K562 (cell line): ENCODE results near the gene PHF21B. TPM values are rescaled to one million over a fixed set of nuclear protein-coding genes. Genes with fewer than 3 reads are reported as not detected.

Source experiments
- ATAC-seq: fragments of 200-7000 bp; cut with Tn5 transposase; 3 replicates; pipeline ENCODE4 v1.9.1; 2020; ENCODE audit warnings: moderate library complexity
- BruUV-seq: library from RNA; stranded (reverse); fragments of 400-500 nt; replicated peaks from 2 replicates; lab custom pipeline; 2021; lab: Mats Ljungman, UMichigan
- CTCF ChIA-PET: fragments of 300-600 bp; formaldehyde crosslinking; extraction: SDS; loops from one replicate; lab custom pipeline; 2021; ENCODE audit warnings: low intra/inter-chr PET ratio; lab: Yijun Ruan, JAX
- POLR2A ChIA-PET: fragments of 300-600, 350-650 bp; sonication (Branson Sonifier 250); formaldehyde crosslinking; extraction: SDS; loops from one replicate; lab custom pipeline; 2021; ENCODE audit warnings: antibody characterized with exemption, inconsistent platforms; lab: Yijun Ruan, JAX
- DNase-seq, 4 experiments: peaks; one replicate each; pipeline versions ENCODE4 v3.0.0 to v3.0.0-alpha.2; 2011 to 2018; ENCODE audit warnings: low spot score in 3 of 4, mixed read lengths in 3 of 4; ENCODE audit errors: extremely low read depth in 1 of 4
- FAIRE-seq: peaks from 2 replicates; lab custom pipeline; 2011; peaks lifted over from hg19 to GRCh38; lab: Jason Lieb, UNC
- H2AFZ ChIP-seq: 2 replicates; pipeline ENCODE4 v1.6.0; 2011; ENCODE audit warnings: low read depth, low read length, control low read depth, inconsistent platforms
- H3K27ac ChIP-seq: fragments of 200-600 bp; 3 replicates; pipeline ENCODE4 v1.8.0; 2011; ENCODE audit warnings: low read depth, mild to moderate bottlenecking, control low read depth, inconsistent platforms, low read length, moderate library complexity, mixed read lengths; ENCODE audit errors: extremely low read depth
- H3K27me3 ChIP-seq, 2 experiments: fragments of 300-600 bp in 1 of 2; 2 replicates in 1 of 2; 3 replicates in 1 of 2; pipeline versions ENCODE4 v1.6.0 to v1.8.0; 2011; ENCODE audit warnings: inconsistent platforms in 2 of 2, low read length in 2 of 2, mild to moderate bottlenecking in 1 of 2, mixed read lengths in 1 of 2, moderate library complexity in 1 of 2; ENCODE audit not compliant: control insufficient read depth in 2 of 2, insufficient read depth in 2 of 2
- H3K36me3 ChIP-seq: fragments of 300-600 bp; 3 replicates; pipeline ENCODE4 v1.8.0; 2011; ENCODE audit warnings: mild to moderate bottlenecking, low read length, inconsistent platforms; ENCODE audit not compliant: control insufficient read depth, insufficient read depth
- H3K4me1 ChIP-seq, 2 experiments: fragments of 200-600 bp in 1 of 2; replicated peaks in 1 of 2; 2 replicates in 1 of 2; 3 replicates in 1 of 2; pipeline versions ENCODE4 v1.5.1 to v1.8.0; 2011; ENCODE audit warnings: inconsistent platforms in 2 of 2, low read length in 2 of 2, mild to moderate bottlenecking in 1 of 2, mixed read lengths in 1 of 2, moderate library complexity in 1 of 2; ENCODE audit not compliant: control insufficient read depth in 2 of 2, insufficient read depth in 2 of 2
- H3K4me2 ChIP-seq: 2 replicates; pipeline ENCODE4 v1.6.1; 2011; ENCODE audit warnings: low read length, control low read depth, inconsistent platforms, mixed read lengths; ENCODE audit not compliant: insufficient read depth
- H3K4me3 ChIP-seq: fragments of 200-600 bp; sonication (generic), shearing (Covaris generic); 2 replicates; pipeline ENCODE4 v1.5.1; 2016; ENCODE audit warnings: control low read depth, inconsistent platforms
- H3K79me2 ChIP-seq: fragments of 200-600 bp; 3 replicates; pipeline ENCODE4 v1.8.0; 2011; ENCODE audit warnings: low read length, inconsistent platforms; ENCODE audit not compliant: control insufficient read depth, insufficient read depth
- H3K9ac ChIP-seq, 2 experiments: 2 replicates each; pipeline versions ENCODE4 v1.6.0 to v1.6.1; 2011; ENCODE audit warnings: low read depth in 2 of 2, low read length in 2 of 2, control low read depth in 1 of 2, inconsistent platforms in 1 of 2, mild to moderate bottlenecking in 1 of 2, mixed read lengths in 1 of 2; ENCODE audit not compliant: insufficient read depth in 1 of 2
- H3K9me1 ChIP-seq: one replicate; pipeline ENCODE4 v1.6.0; 2011; ENCODE audit warnings: inconsistent platforms, mild to moderate bottlenecking, low read length, moderate library complexity; ENCODE audit not compliant: control insufficient read depth, insufficient read depth
- H3K9me3 ChIP-seq: replicated peaks from 2 replicates; pipeline ENCODE4 v1.5.1; 2011; ENCODE audit warnings: low read depth, low read length, inconsistent platforms; ENCODE audit not compliant: control insufficient read depth, insufficient read depth
- H4K20me1 ChIP-seq: replicated peaks from 2 replicates; pipeline ENCODE4 v1.6.1; 2011; ENCODE audit warnings: low read length, inconsistent platforms, mixed read lengths; ENCODE audit not compliant: control insufficient read depth, insufficient read depth
- ARID2 ChIP-seq: fragments of 450-650 bp; IDR thresholded peaks from 2 replicates; pipeline ENCODE4 v1.6.1; 2017; ENCODE audit warnings: antibody characterized with exemption, mild to moderate bottlenecking
- CBX8 ChIP-seq: fragments of 200-600 bp; sonication (generic); IDR thresholded peaks from 2 replicates; pipeline ENCODE4 v1.6.1; 2012; ENCODE audit warnings: borderline replicate concordance, mixed run types, low read depth, mild to moderate bottlenecking, moderate library complexity, mixed read lengths, low read length, control low read depth, inconsistent platforms; ENCODE audit not compliant: poor library complexity, severe bottlenecking; ENCODE audit errors: extremely low read depth
- ELF4 ChIP-seq: fragments of 450-650 bp; formaldehyde crosslinking; IDR thresholded peaks from 2 replicates; pipeline ENCODE4 v1.4.0; 2022; ENCODE audit warnings: missing genetic modification characterization
- HIVEP1 ChIP-seq: fragments of 250-450 bp; sonication (Bioruptor Pico); IDR thresholded peaks from 2 replicates; pipeline ENCODE4 v1.4.0; 2020; ENCODE audit warnings: mild to moderate bottlenecking
- KLF10 ChIP-seq: fragments of 250-450 bp; sonication (Bioruptor Pico); IDR thresholded peaks from 2 replicates; pipeline ENCODE4 v1.6.1; 2021; ENCODE audit warnings: matching md5 sums
- LEF1 ChIP-seq: fragments of 450-650 bp; IDR thresholded peaks from 2 replicates; pipeline ENCODE4 v1.6.1; 2016; ENCODE audit warnings: mild to moderate bottlenecking
- MAFF ChIP-seq: IDR thresholded peaks from 2 replicates; pipeline ENCODE4 v1.6.1; 2012; ENCODE audit warnings: low read length, improper control_type of control experiment
- MCM7 ChIP-seq, 2 experiments: fragments of 450-650 bp; IDR thresholded peaks; 2 replicates each; pipeline ENCODE4 v1.6.1; 2016 to 2018
- MXI1 ChIP-seq: IDR thresholded peaks from 2 replicates; pipeline ENCODE4 v1.6.1; 2011; ENCODE audit warnings: low read depth, mild to moderate bottlenecking, improper control_type of control experiment, low read length
- RUNX1 ChIP-seq: sonication (generic); IDR thresholded peaks from 2 replicates; pipeline ENCODE4 v1.6.1; 2016; ENCODE audit warnings: antibody characterized with exemption, low read depth
- YY1 ChIP-seq, 3 experiments: IDR thresholded peaks; 2 replicates each; pipeline ENCODE4 v1.6.1; 2011; ENCODE audit warnings: low read length in 2 of 3, mild to moderate bottlenecking in 2 of 3, moderate library complexity in 2 of 3, borderline replicate concordance in 1 of 3, control low read depth in 1 of 3, low read depth in 1 of 3; ENCODE audit not compliant: insufficient read depth in 3 of 3, insufficient replicate concordance in 2 of 3, control insufficient read depth in 1 of 3, insufficient read length in 1 of 3; ENCODE audit errors: extremely low read depth in 1 of 3
- WGBS: fragments of 100-300 bp; shearing (Covaris generic); methylation state at CpG from one replicate; pipeline ENCODE4 v1.1.6; 2016; ENCODE audit warnings: low coverage, mixed read lengths; ENCODE audit not compliant: insufficient coverage; ENCODE audit errors: missing lambda C conversion rate; 5-methylcytosine and 5-hydroxymethylcytosine counted together
- in situ Hi-C: fragments of 300-500 bp; cut with MboI; formaldehyde crosslinking; loops from 4 replicates; pipeline ENCODE4 v1.15.0; 2018; ENCODE audit warnings: inconsistent platforms, mixed read lengths
- intact Hi-C: fragments of 100-400 bp; cut with micrococcal nuclease; formaldehyde crosslinking; loops from 2 replicates; pipeline ENCODE4 v1.14.2; 2022
- polyA plus RNA-seq, 8 experiments: library from polyadenylated mRNA; depleted of rRNA in 4 of 8; stranded (reverse) in 5 of 8; unstranded in 3 of 8; fragments of >200 nt; fragmentation: Nextera tagmentation in 2 of 8; fragmentation: Illumina TruSeq in 1 of 8; extraction: Ambion mirVana in 2 of 8; extraction: Trizol in 1 of 8; gene quantifications; 2 replicates each; pipeline versions ENCODE4 v1.2.1 to v1.2.3, GENCODE V29; 2011 to 2014; ENCODE audit warnings: inconsistent platforms in 1 of 8, missing spikeins in 1 of 8
- total RNA-seq, 7 experiments: library from RNA; depleted of rRNA in 6 of 7; stranded (reverse); fragments of >200 nt in 6 of 7; fragmentation: Illumina TruSeq in 2 of 7; extraction: Trizol in 2 of 7; gene quantifications; 2 replicates each; pipeline versions ENCODE4 v1.2.1 to v1.2.3, GENCODE V29; 2011 to 2021; ENCODE audit warnings: low replicate concordance in 1 of 7
- TF ChIP-seq, protein P1 (sequence below): fragments of 450-650 bp; formaldehyde crosslinking; IDR thresholded peaks from 2 replicates; pipeline ENCODE4 v1.4.0; 2022; ENCODE audit warnings: mild to moderate bottlenecking, moderate library complexity

The PHF21B gene
- total and polyA plus RNA-seq, 9 of the 15 experiments (the other 6 are each of a cell fraction or from before 2014, with no cell fraction given): 0.04 TPM; not detected in 8

GRCh38 chr22:44907765-44908737 lies 101.8 kb downstream of the PHF21B start:
- intact Hi-C loops: no loop called here
- peaks cover 7 to 19% of the 10 kb centered on the region in 2 experiments; a peak in 4 of 5 replicates for H3K27me3 ChIP-seq

DNA sequence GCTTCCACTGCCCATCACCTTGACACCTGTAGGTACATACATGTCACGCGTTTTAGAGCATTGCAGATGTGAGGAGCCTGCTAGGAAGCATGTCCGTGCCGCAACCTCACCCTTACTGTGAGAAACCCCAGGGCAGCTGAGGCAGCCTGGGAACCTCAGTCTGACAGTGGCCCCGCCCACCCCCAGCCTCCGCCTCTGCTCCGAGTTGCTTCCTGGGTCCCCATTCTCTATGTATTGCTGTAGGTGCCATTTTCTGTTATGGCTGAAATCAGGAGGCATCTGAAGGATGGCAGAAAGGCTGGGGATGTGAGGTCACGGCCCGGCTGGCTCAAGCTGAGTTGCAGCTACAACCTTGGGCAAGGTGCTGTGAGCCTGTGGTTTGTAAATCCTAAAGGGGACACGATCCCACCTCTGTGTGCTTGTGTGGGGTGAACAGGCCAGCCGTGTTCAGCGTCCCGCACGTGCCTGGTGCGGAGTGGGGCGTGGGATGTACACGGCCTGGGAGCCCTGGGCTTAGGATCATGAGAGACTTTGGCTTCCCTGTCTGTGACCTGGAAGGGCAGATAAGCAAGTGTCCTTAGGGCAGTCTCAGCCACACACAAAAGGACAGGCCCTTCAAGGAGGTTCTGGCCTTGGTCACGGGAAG lies 102.7 kb downstream of the PHF21B start:
- ChIA-PET POLR2A (no interaction called here), CTCF (no interaction called here)
- Histone ChIP-seq H4K20me1 (no peaks in the 10 kb centered on the region), H3K9me1 (no peaks in the 10 kb centered on the region), H3K27me3 (peaks cover 7 to 19% of the 10 kb centered on the region in 2 experiments; a peak in 4 of 5 replicates), H3K4me2 (no peak overlapping the region), H3K27ac (no peak overlapping the region), H3K36me3 (no peaks in the 10 kb centered on the region), H3K9ac (no peak overlapping the region), H3K4me3 (no peak overlapping the region), H3K9me3 (no peaks in the 10 kb centered on the region), H3K79me2 (no peaks in the 10 kb centered on the region), H2AFZ (no peak overlapping the region), H3K4me1 (no peaks in the 10 kb centered on the region)
- no peak for ATAC-seq
- DNase-seq: no peak
- in situ Hi-C loops: no loop called here
- no peak for FAIRE-seq
- BruUV-seq: no TSS peak
- intact Hi-C loops: no loop called here
- WGBS: 2% methylated on average over 14 of the region's 18 CpGs
- TF ChIP-seq KLF10 (CRISPR knock-in tag): no peak
- TF ChIP-seq YY1 (IDR thresholded peaks at IDR 0.05; ENCODE audit: borderline replicate concordance in 1 of 3, control insufficient read depth in 1 of 3, extremely low read depth in 1 of 3, insufficient read depth in 3 of 3, insufficient read length in 1 of 3, insufficient replicate concordance in 2 of 3, low read depth in 1 of 3, low read length in 2 of 3): no peak
- TF ChIP-seq LEF1: no peak
- no peak for TF ChIP-seq ARID2
- no peak for TF ChIP-seq RUNX1
- TF ChIP-seq ELF4 (CRISPR knock-in tag): no peak
- no peak for TF ChIP-seq MCM7 (IDR thresholded peaks at IDR 0.05)
- TF ChIP-seq, protein P1, sequence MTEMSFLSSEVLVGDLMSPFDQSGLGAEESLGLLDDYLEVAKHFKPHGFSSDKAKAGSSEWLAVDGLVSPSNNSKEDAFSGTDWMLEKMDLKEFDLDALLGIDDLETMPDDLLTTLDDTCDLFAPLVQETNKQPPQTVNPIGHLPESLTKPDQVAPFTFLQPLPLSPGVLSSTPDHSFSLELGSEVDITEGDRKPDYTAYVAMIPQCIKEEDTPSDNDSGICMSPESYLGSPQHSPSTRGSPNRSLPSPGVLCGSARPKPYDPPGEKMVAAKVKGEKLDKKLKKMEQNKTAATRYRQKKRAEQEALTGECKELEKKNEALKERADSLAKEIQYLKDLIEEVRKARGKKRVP (CRISPR knock-in tag): no peak
- TF ChIP-seq HIVEP1 (CRISPR knock-in tag): no peak
- no peak for TF ChIP-seq CBX8
- no peak for TF ChIP-seq MAFF

More at GRCh38 chr22:44907765-44908737, 101.8 kb downstream of the PHF21B start:
- Histone ChIP-seq H4K20me1 (no peaks in the 10 kb centered on the region), H3K4me2 (no peak overlapping the region), H3K9me3 (no peaks in the 10 kb centered on the region), H2AFZ (no peak overlapping the region), H3K27ac (no peak overlapping the region), H3K79me2 (no peaks in the 10 kb centered on the region), H3K36me3 (no peaks in the 10 kb centered on the region), H3K4me3 (no peak overlapping the region), H3K4me1 (no peaks in the 10 kb centered on the region), H3K9ac (no peak overlapping the region), H3K9me1 (no peaks in the 10 kb centered on the region)
- in situ Hi-C loops: no loop called here
- POLR2A ChIA-PET: interaction anchor here (0.7 to 0.8 kb wide), 2 partner anchors 9 to 13 kb away, joined by 3 to 4 read pairs; no protein-coding TSS in a partner anchor
- ATAC-seq (no peak), DNase-seq (no peak), FAIRE-seq (no peak)
- BruUV-seq: no TSS peak
- TF ChIP-seq MXI1: no peak
- CTCF ChIA-PET: no interaction called here
- WGBS: 3% methylated on average over 19 of the region's 21 CpGs
